H1 (cell line): ENCODE data around the gene TNRC6C.

Source experiments
- BACH1 ChIP-seq: IDR thresholded peaks from 2 replicates; pipeline ENCODE4 v1.6.1; 2012; ENCODE audit warnings: low read length, improper control_type of control experiment
- EGR1 ChIP-seq: IDR thresholded peaks from 2 replicates; pipeline ENCODE4 v1.6.1; 2011; ENCODE audit warnings: low read depth, low read length, borderline replicate concordance
- EP300 ChIP-seq, 2 experiments: IDR thresholded peaks; 1 replicate in 1 of 2; 2 replicates in 1 of 2; pipeline ENCODE4 v1.6.1; 2011 to 2012; ENCODE audit warnings: low read depth in 2 of 2, low read length in 2 of 2, mild to moderate bottlenecking in 2 of 2, borderline replicate concordance in 1 of 2, inconsistent platforms in 1 of 2, moderate library complexity in 1 of 2
- EZH2 ChIP-seq: fragments of 200-600 bp; sonication (generic); IDR thresholded peaks from 2 replicates; pipeline ENCODE4 v1.7.1; 2012; ENCODE audit warnings: low read depth, mild to moderate bottlenecking, moderate library complexity, low read length, inconsistent platforms; ENCODE audit not compliant: severe bottlenecking
- FOSL1 ChIP-seq: IDR thresholded peaks from 2 replicates; pipeline ENCODE4 v1.6.1; 2011; ENCODE audit warnings: mild to moderate bottlenecking, low read depth, low read length, moderate library complexity; ENCODE audit not compliant: insufficient read depth
- JUND ChIP-seq: IDR thresholded peaks from 2 replicates; pipeline ENCODE4 v1.6.1; 2011; ENCODE audit warnings: mild to moderate bottlenecking, improper control_type of control experiment, low read length
- POLR2A ChIP-seq, 2 experiments: IDR thresholded peaks; 1 replicate in 1 of 2; 2 replicates in 1 of 2; pipeline ENCODE4 v1.6.1; 2011; ENCODE audit warnings: low read depth in 2 of 2, low read length in 2 of 2, mild to moderate bottlenecking in 2 of 2; ENCODE audit errors: control extremely low read depth in 1 of 2
- TAF1 ChIP-seq: IDR thresholded peaks from 2 replicates; pipeline ENCODE4 v1.6.1; 2011; ENCODE audit warnings: mild to moderate bottlenecking, low read depth, low read length
- TCF12 ChIP-seq: IDR thresholded peaks from 2 replicates; pipeline ENCODE4 v1.6.1; 2011; ENCODE audit warnings: low read depth, mild to moderate bottlenecking, low read length
- TF ChIP-seq, protein P1 (sequence below), 3 experiments: IDR thresholded peaks; 1 replicate in 2 of 3; 2 replicates in 1 of 3; pipeline versions ENCODE4 v1.5.1 to v1.6.1; 2011; ENCODE audit warnings: low read length in 3 of 3, mild to moderate bottlenecking in 3 of 3, inconsistent platforms in 2 of 3, low read depth in 1 of 3, moderate library complexity in 1 of 3; ENCODE audit not compliant: insufficient read depth in 1 of 3; ENCODE audit errors: control extremely low read depth in 1 of 3
- TF ChIP-seq, protein P2 (sequence below): IDR thresholded peaks from 2 replicates; pipeline ENCODE4 v1.6.1; 2012; ENCODE audit warnings: inconsistent platforms
- TF ChIP-seq, protein P3 (sequence below): IDR thresholded peaks from 2 replicates; pipeline ENCODE4 v1.6.1; 2011; ENCODE audit warnings: low read length, improper control_type of control experiment

DNA sequence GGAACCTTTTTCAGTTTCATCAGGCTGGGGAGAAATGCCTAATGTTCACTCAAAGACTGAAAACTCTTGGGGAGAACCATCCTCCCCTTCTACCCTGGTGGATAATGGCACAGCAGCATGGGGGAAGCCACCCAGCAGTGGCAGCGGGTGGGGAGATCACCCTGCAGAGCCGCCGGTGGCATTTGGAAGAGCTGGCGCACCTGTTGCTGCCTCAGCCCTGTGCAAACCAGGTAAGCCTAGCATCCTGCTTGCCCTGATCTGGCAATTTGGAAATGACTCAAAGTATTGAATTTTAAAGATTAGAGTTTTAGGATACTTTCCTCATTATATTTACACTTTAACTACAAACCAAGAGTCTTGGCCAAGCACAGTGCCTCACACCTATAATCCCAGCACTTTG lies 106.2 kb downstream of the TNRC6C start:
- no peak for TF ChIP-seq TCF12
- TF ChIP-seq, protein P1, sequence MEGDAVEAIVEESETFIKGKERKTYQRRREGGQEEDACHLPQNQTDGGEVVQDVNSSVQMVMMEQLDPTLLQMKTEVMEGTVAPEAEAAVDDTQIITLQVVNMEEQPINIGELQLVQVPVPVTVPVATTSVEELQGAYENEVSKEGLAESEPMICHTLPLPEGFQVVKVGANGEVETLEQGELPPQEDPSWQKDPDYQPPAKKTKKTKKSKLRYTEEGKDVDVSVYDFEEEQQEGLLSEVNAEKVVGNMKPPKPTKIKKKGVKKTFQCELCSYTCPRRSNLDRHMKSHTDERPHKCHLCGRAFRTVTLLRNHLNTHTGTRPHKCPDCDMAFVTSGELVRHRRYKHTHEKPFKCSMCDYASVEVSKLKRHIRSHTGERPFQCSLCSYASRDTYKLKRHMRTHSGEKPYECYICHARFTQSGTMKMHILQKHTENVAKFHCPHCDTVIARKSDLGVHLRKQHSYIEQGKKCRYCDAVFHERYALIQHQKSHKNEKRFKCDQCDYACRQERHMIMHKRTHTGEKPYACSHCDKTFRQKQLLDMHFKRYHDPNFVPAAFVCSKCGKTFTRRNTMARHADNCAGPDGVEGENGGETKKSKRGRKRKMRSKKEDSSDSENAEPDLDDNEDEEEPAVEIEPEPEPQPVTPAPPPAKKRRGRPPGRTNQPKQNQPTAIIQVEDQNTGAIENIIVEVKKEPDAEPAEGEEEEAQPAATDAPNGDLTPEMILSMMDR (IDR thresholded peaks at IDR 0.05; ENCODE audit: control extremely low read depth in 1 of 3, insufficient read depth in 1 of 3, low read depth in 1 of 3, low read length in 3 of 3): no peak
- no peak for TF ChIP-seq POLR2A (IDR thresholded peaks at IDR 0.05; ENCODE audit: control extremely low read depth in 1 of 2, low read depth in 2 of 2, low read length in 2 of 2)
- TF ChIP-seq EGR1: no peak
- no peak for TF ChIP-seq EP300 (IDR thresholded peaks at IDR 0.05; ENCODE audit: borderline replicate concordance in 1 of 2, low read depth in 2 of 2, low read length in 2 of 2)
- no peak for TF ChIP-seq EZH2
- no peak for TF ChIP-seq FOSL1
- TF ChIP-seq, protein P2, sequence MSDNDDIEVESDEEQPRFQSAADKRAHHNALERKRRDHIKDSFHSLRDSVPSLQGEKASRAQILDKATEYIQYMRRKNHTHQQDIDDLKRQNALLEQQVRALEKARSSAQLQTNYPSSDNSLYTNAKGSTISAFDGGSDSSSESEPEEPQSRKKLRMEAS: no peak
- TF ChIP-seq TAF1: no peak
- TF ChIP-seq BACH1: no peak
- TF ChIP-seq, protein P3, sequence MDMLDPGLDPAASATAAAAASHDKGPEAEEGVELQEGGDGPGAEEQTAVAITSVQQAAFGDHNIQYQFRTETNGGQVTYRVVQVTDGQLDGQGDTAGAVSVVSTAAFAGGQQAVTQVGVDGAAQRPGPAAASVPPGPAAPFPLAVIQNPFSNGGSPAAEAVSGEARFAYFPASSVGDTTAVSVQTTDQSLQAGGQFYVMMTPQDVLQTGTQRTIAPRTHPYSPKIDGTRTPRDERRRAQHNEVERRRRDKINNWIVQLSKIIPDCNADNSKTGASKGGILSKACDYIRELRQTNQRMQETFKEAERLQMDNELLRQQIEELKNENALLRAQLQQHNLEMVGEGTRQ: no peak
- TF ChIP-seq JUND: no peak
